IPS DF 19.7 (cell line): ENCODE measurements around the gene FAM234A.
"Not testable (repeated sequence)": the region's sequence is repeated elsewhere in the genome, so short reads cannot be mapped to it uniquely, and the experiment has no call there.

ENCODE experiments used
- DNase-seq: peaks from one replicate; pipeline ENCODE4 v3.0.0-alpha.2; 2013; ENCODE audit warnings: low read depth, low spot score

Gene FAM234A

GRCh38 chr16:265711-266110 is 31.1 kb downstream of the FAM234A start:
- no peak for DNase-seq

GRCh38 chr16:266258-267164 is 31.9 kb downstream of the FAM234A start:
- DNase-seq: no peak

- DNase-seq: not testable (repeated sequence)
Measured at GRCh38 chr16:267562-267961, 32.9 kb downstream of the FAM234A start.

- no peak for DNase-seq
Measured at GRCh38 chr16:268141-269053, 33.8 kb downstream of the FAM234A start.

GRCh38 chr16:269061-269796 is 34.6 kb downstream of the FAM234A start:
- no peak for DNase-seq

GRCh38 chr16:270381-271255 is 36.0 kb downstream of the FAM234A start:
- no peak for DNase-seq

- DNase-seq: no peak
Measured at GRCh38 chr16:272633-273546, 38.3 kb downstream of the FAM234A start.

- no peak for DNase-seq
Measured at GRCh38 chr16:273547-274421, 39.2 kb downstream of the FAM234A start.

GRCh38 chr16:275041-275641 is 40.5 kb downstream of the FAM234A start:
- no peak for DNase-seq

- DNase-seq: no peak
Measured at GRCh38 chr16:275786-276232, 41.2 kb downstream of the FAM234A start, which contains the start of gene RGS11. Gene RGS11, minus strand, starts transcription at chr16:275944. Its CDS starts 33 bp downstream, at chr16:275911.

- no peak for DNase-seq
Measured at GRCh38 chr16:276426-277077, 41.9 kb downstream of the FAM234A start.

GRCh38 chr16:278863-279366 is 44.3 kb downstream of the FAM234A start:
- no peak for DNase-seq

GRCh38 chr16:279531-279930 is 44.9 kb downstream of the FAM234A start:
- DNase-seq: no peak

- no peak for DNase-seq
Measured at GRCh38 chr16:280005-280460, 45.4 kb downstream of the FAM234A start.

- no peak for DNase-seq
Measured at GRCh38 chr16:280552-280951, 45.9 kb downstream of the FAM234A start, which contains the start of gene ARHGDIG. Gene ARHGDIG, plus strand, starts transcription at chr16:280591. Its CDS starts 90 bp downstream, at chr16:280681.

GRCh38 chr16:280991-281659 is 46.5 kb downstream of the FAM234A start:
- no peak for DNase-seq
